Measurements from ENCODE around the gene VWA5B1.
"Not testable (repeated sequence)": the region's sequence is repeated elsewhere in the genome, so short reads cannot be mapped to it uniquely, and the experiment has no call there.

Gene VWA5B1

GRCh38 chr1:20271498-20272400 lies 18.9 kb upstream of the VWA5B1 start:
- peaks cover 24 to 45% of the 10 kb centered on the region in 2 donors for H3K27me3 Mint-ChIP-seq
- H3K36me3 Mint-ChIP-seq = peaks cover 0 to 5% of the 10 kb centered on the region in 2 donors
- no peaks in the 10 kb centered on the region for H3K4me1 Mint-ChIP-seq
- DNase-seq (no peak), ATAC-seq (replicated peaks) (no peak)
- peaks cover 9 to 10% of the 10 kb centered on the region in 2 donors for H3K9me3 Mint-ChIP-seq
- H3K27ac Mint-ChIP-seq = no peak overlapping the region
- H3K4me3 Mint-ChIP-seq = no peak overlapping the region

DNA sequence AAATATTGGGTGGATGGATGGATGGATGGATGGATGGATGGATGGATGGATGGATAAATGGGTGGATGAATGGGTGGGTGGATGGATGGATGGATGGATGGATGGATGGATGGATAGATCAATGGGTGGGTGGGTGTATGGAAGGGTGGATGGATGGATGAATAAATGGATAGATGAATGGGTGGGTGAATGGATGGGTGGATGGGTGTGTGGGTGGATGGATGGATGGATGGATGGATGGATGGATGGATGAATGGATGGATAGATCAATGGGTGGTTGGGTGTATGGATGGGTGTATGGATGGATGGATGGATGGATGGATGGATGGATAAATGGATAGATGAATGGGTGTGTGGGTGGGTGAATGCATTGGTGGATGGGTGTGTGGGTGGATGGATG lies 17.0 kb upstream of the VWA5B1 start:
- not testable (repeated sequence) for H3K4me3 Mint-ChIP-seq

GRCh38 chr1:20275319-20275925 lies 15.3 kb upstream of the VWA5B1 start:
- Mint-ChIP-seq H3K4me1 (peaks cover 16 to 19% of the 10 kb centered on the region in 2 donors), H3K4me3 (no peak overlapping the region), H3K27me3 (peaks cover 10 to 33% of the 10 kb centered on the region in 2 donors), H3K36me3 (peaks cover 0 to 5% of the 10 kb centered on the region in 2 donors), H3K27ac (no peak overlapping the region), H3K9me3 (peaks cover 8% of the 10 kb centered on the region in 2 donors)
- no peak for DNase-seq
- no peak for ATAC-seq (replicated peaks)

More for the DNA sequence above, 17.0 kb upstream of the VWA5B1 start:
- not testable (repeated sequence) for H3K27ac Mint-ChIP-seq; DNase-seq; H3K4me1 Mint-ChIP-seq; H3K36me3 Mint-ChIP-seq; ATAC-seq (replicated peaks); H3K9me3 Mint-ChIP-seq
- H3K27me3 Mint-ChIP-seq = peaks cover 24 to 39% of the 10 kb centered on the region in 2 donors

- peaks cover 5 to 31% of the 10 kb centered on the region in 2 donors for H3K27me3 Mint-ChIP-seq
- peaks cover 16 to 19% of the 10 kb centered on the region in 2 donors for H3K4me1 Mint-ChIP-seq
- H3K36me3 Mint-ChIP-seq = no peaks in the 10 kb centered on the region
- H3K9me3 Mint-ChIP-seq = peaks cover 0 to 1% of the 10 kb centered on the region in 2 donors
- no peak overlapping the region for H3K4me3 Mint-ChIP-seq
- ATAC-seq (replicated peaks) (no peak), DNase-seq (no peak)
- no peak overlapping the region for H3K27ac Mint-ChIP-seq
Observed at GRCh38 chr1:20276485-20277159, 14.1 kb upstream of the VWA5B1 start.

DNA sequence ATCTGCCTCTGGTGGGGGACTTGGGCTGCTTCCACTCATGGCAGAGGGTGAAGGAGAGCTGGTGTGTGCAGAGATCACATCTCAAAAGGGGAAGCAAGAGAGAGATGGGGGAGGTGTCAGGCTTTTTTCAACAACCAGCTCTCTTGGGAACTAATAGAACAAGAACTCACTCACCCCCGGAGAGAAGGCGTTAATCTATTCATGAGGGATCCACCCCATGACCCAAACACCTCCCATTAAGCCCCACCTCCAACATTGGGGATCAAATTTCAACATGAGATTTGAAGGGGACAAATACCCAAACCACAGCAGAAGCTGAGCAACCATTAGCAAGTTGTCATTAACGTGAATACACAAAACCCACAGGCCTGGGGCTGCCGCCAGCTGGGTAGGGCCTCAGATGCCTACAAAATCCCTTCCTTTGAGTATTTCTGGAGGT lies 12.0 kb upstream of the VWA5B1 start:
- Mint-ChIP-seq H3K9me3 (peaks cover 0 to 1% of the 10 kb centered on the region in 2 donors), H3K27ac (no peak overlapping the region), H3K27me3 (peaks cover 22 to 32% of the 10 kb centered on the region in 2 donors), H3K36me3 (no peaks in the 10 kb centered on the region), H3K4me1 (peaks cover 16 to 19% of the 10 kb centered on the region in 2 donors), H3K4me3 (no peak overlapping the region)
- ATAC-seq (replicated peaks) = peak; percentile 84 to 89
- peak; percentile 6 for DNase-seq

GRCh38 chr1:20279509-20279908 lies 11.2 kb upstream of the VWA5B1 start:
- Mint-ChIP-seq H3K36me3 (no peaks in the 10 kb centered on the region), H3K4me1 (peaks cover 16 to 19% of the 10 kb centered on the region in 2 donors), H3K4me3 (no peak overlapping the region), H3K27me3 (peaks cover 25 to 29% of the 10 kb centered on the region in 2 donors), H3K9me3 (peaks cover 0 to 1% of the 10 kb centered on the region in 2 donors), H3K27ac (no peak overlapping the region)
- ATAC-seq (replicated peaks) (peak; percentile 66 to 78), DNase-seq (peak; percentile 4)

DNA sequence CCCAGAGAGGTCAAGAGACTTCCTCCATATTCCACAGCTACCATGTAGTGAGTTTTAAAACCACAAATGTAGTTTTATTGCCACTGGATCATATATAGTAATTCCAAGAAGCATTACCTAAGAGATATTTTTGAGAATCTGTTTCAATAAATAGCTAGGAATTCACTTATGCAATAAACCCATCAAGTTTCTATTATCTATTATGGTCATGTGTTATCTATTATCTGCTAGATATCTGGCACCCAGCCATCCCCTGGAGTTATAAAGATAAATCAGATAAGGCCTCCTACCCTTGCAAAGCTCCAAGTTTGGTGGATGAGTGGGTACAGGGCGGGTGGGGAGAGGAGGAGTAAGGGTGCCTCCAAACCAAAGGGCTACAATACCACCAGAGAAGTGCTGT lies 10.3 kb upstream of the VWA5B1 start:
- ATAC-seq (replicated peaks) (no peak), DNase-seq (no peak)
- H3K27me3 Mint-ChIP-seq = peaks cover 33 to 36% of the 10 kb centered on the region in 2 donors
- H3K4me1 Mint-ChIP-seq = peaks cover 16 to 19% of the 10 kb centered on the region in 2 donors
- peaks cover 6 to 7% of the 10 kb centered on the region in 2 donors for H3K9me3 Mint-ChIP-seq
- H3K36me3 Mint-ChIP-seq = no peaks in the 10 kb centered on the region
- no peak overlapping the region for H3K4me3 Mint-ChIP-seq
- H3K27ac Mint-ChIP-seq = no peak overlapping the region

DNA sequence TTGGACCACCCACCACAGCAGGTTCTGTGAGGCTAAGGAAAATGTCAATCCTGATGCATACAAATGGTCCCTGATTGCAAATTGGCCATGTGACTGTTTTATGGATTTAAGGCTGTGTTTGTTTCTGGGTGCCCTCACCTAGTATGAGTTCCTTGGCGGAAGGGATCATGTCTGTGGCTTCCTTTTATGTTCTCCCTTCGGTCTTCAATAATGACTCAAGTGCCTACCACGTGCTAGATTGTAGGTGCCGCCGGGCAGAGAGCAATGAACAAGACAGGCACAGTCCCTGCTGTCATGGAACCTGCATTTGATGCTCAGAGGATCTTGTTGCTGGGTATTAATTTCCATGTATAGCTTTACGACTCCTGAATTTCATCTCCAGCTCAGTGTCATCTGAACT lies 9.8 kb upstream of the VWA5B1 start:
- no peak for DNase-seq
- Mint-ChIP-seq H3K4me3 (no peak overlapping the region), H3K36me3 (no peaks in the 10 kb centered on the region), H3K27ac (no peak overlapping the region), H3K27me3 (peaks cover 30 to 35% of the 10 kb centered on the region in 2 donors), H3K9me3 (peaks cover 7 to 10% of the 10 kb centered on the region in 2 donors), H3K4me1 (peaks cover 16 to 19% of the 10 kb centered on the region in 2 donors)
- no peak for ATAC-seq (replicated peaks)

- H3K4me1 Mint-ChIP-seq = peaks cover 16 to 19% of the 10 kb centered on the region in 2 donors
- H3K36me3 Mint-ChIP-seq = no peaks in the 10 kb centered on the region
- peaks cover 7 to 10% of the 10 kb centered on the region in 2 donors for H3K9me3 Mint-ChIP-seq
- ATAC-seq (replicated peaks) (no peak), DNase-seq (no peak)
- no peak overlapping the region for H3K27ac Mint-ChIP-seq
- no peak overlapping the region for H3K4me3 Mint-ChIP-seq
- H3K27me3 Mint-ChIP-seq = peaks cover 26 to 35% of the 10 kb centered on the region in 2 donors
Observed at GRCh38 chr1:20281801-20282200, 8.9 kb upstream of the VWA5B1 start.

DNA sequence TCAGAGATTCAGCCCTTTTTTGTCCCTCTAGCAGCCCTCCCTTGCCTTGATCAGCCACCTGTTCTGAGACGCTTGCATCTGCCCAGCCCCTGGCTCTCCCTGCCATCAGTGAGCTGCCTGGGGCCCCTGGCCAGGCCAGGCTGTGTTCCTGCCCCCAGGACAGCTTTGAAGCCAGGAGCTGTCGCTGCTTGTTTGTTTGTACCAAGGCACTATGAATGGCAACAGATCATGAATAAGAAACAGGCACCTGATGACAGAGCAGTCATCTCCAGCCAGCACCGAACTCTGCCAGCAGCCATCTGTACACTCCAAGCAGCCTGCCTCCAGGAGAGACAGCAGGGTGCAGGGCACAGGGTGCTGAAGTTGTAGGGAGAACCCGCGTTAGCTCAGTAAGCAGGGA lies 8.1 kb upstream of the VWA5B1 start:
- DNase-seq = no peak
- no peak for ATAC-seq (replicated peaks)
- peaks cover 16 to 19% of the 10 kb centered on the region in 2 donors for H3K4me1 Mint-ChIP-seq
- no peaks in the 10 kb centered on the region for H3K36me3 Mint-ChIP-seq
- no peak overlapping the region for H3K4me3 Mint-ChIP-seq
- peaks cover 29 to 38% of the 10 kb centered on the region in 2 donors for H3K27me3 Mint-ChIP-seq
- peak overlapping the region; percentile 43 for H3K27ac Mint-ChIP-seq
- peaks cover 7 to 10% of the 10 kb centered on the region in 2 donors for H3K9me3 Mint-ChIP-seq

DNA sequence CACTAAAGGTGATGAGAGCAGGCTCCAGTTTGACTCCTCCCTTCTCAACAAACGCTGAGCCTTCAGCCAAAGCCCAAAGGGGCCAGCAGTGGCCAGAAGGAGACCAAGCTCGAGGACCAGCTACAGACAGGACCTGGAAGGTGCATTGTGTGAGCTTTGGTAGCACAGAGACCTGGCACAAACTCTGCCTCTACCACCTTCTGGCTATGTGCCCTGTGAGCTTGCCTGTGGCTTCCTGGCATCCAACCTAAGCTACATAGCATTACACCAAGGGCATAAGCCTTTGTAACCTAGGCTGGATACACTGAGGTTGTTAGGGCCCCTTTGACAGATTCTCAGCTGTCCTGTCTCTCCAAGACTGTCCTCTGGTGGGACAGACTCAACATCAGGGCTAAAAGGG lies 6.6 kb upstream of the VWA5B1 start:
- no peak for ATAC-seq (replicated peaks)

DNA sequence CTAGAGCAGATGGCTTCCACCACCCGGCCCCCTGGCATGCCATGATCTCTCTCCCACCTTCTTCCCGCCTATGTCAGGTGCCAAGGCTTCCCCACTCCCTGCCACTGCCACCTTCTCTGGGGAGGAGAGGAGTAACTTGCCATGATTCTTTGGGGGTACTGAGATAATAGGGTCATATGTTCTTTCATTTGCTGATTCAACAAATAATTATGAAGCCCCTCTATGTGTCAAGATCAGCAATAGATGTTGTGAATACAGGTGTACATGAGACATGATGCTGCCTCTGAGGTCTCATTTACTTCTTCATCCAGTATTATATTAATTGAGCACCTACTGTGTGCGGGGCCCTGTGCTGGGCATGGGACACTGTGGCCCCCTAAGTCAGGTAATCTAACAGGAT lies 6.0 kb upstream of the VWA5B1 start:
- peaks cover 47 to 51% of the 10 kb centered on the region in 2 donors for H3K27me3 Mint-ChIP-seq
- no peaks in the 10 kb centered on the region for H3K36me3 Mint-ChIP-seq
- H3K27ac Mint-ChIP-seq = no peak overlapping the region
- DNase-seq (no peak), ATAC-seq (replicated peaks) (no peak)
- peaks cover 7 to 12% of the 10 kb centered on the region in 2 donors for H3K9me3 Mint-ChIP-seq
- no peak overlapping the region for H3K4me3 Mint-ChIP-seq
- H3K4me1 Mint-ChIP-seq = peaks cover 4 to 5% of the 10 kb centered on the region in 2 donors

More for the DNA sequence above, 6.6 kb upstream of the VWA5B1 start:
- no peaks in the 10 kb centered on the region for H3K36me3 Mint-ChIP-seq
- H3K9me3 Mint-ChIP-seq = peaks cover 7 to 14% of the 10 kb centered on the region in 2 donors
- peaks cover 9 to 11% of the 10 kb centered on the region in 2 donors for H3K4me1 Mint-ChIP-seq
- H3K27ac Mint-ChIP-seq = no peak overlapping the region
- no peak overlapping the region for H3K4me3 Mint-ChIP-seq
- no peak for DNase-seq
- peaks cover 41 to 46% of the 10 kb centered on the region in 2 donors for H3K27me3 Mint-ChIP-seq

- Mint-ChIP-seq H3K9me3 (peaks cover 7 to 12% of the 10 kb centered on the region in 2 donors), H3K4me3 (no peak overlapping the region), H3K27me3 (peaks cover 52 to 60% of the 10 kb centered on the region in 2 donors), H3K27ac (no peak overlapping the region), H3K36me3 (no peaks in the 10 kb centered on the region), H3K4me1 (no peaks in the 10 kb centered on the region)
- no peak for DNase-seq
- no peak for ATAC-seq (replicated peaks)
Observed at GRCh38 chr1:20285510-20285909, 5.2 kb upstream of the VWA5B1 start.

GRCh38 chr1:20287696-20288095 lies 3.0 kb upstream of the VWA5B1 start:
- H3K36me3 Mint-ChIP-seq; ATAC-seq (replicated peaks); H3K27ac Mint-ChIP-seq; H3K4me3 Mint-ChIP-seq; DNase-seq: not testable (repeated sequence)
- peaks cover 7 to 16% of the 10 kb centered on the region in 2 donors for H3K4me1 Mint-ChIP-seq
- H3K27me3 Mint-ChIP-seq = peaks cover 65 to 67% of the 10 kb centered on the region in 2 donors
- peaks cover 7 to 12% of the 10 kb centered on the region in 2 donors for H3K9me3 Mint-ChIP-seq
